Neural crest cell (in vitro differentiated cells): ENCODE data around the gene ELMO1. TPM values are rescaled to one million over a fixed set of nuclear protein-coding genes. Genes with fewer than 3 reads are reported as not detected.

ENCODE experiments used
- DNase-seq: peaks from one replicate; pipeline ENCODE4 v3.0.0; 2021; ENCODE audit warnings: low read depth, mixed read lengths, low spot score
- H3K27ac Mint-ChIP-seq: one replicate; pipeline ENCODE4 v1.8.0; 2021; ENCODE audit warnings: mild to moderate bottlenecking, mixed read lengths; ENCODE audit not compliant: unreplicated experiment
- H3K27me3 Mint-ChIP-seq: 2 replicates; pipeline ENCODE4 v1.8.0; 2021; ENCODE audit warnings: low read depth, mild to moderate bottlenecking, mixed read lengths
- H3K36me3 Mint-ChIP-seq: 2 replicates; pipeline ENCODE4 v1.8.0; 2021; ENCODE audit warnings: low read depth, mild to moderate bottlenecking, mixed read lengths
- H3K4me1 Mint-ChIP-seq: 2 replicates; pipeline ENCODE4 v1.8.0; 2021; ENCODE audit warnings: mixed read lengths
- H3K4me3 Mint-ChIP-seq: one replicate; pipeline ENCODE4 v1.8.0; 2021; ENCODE audit warnings: mild to moderate bottlenecking, mixed read lengths
- H3K9me3 Mint-ChIP-seq: 2 replicates; pipeline ENCODE4 v1.8.0; 2021; ENCODE audit warnings: mixed read lengths
- total RNA-seq: library from RNA; stranded (reverse); gene quantifications from 2 replicates; pipeline ENCODE4 v1.2.1, GENCODE V29; 2021
- TF ChIP-seq, protein P1 (sequence below): fragments of 200-600 bp; sonication (generic); conservative IDR thresholded peaks from 2 replicates; pipeline ENCODE4 v1.5.0; 2021; ENCODE audit warnings: antibody characterized with exemption, mild to moderate bottlenecking

The ELMO1 gene
- total RNA-seq, 1 donor from 2014 or later = 7.4 TPM

DNA sequence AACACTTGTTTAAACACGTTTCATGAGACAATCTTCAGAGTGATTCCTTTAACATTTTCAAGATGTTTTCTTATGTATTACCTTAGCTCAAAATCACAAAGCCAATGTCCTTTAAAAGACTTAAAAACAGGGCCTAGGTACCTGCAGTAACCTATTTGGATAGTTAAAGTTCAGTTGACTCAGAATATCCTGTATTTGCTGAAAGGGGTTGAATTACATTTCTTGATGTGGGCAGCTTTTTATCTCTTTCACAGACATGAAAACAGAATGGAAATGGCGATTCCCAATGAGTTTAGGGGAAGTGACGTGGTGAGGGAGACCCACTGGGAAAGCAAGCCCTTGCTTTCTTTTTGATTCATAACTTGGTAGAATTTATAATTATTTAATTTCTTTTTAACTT is 400.0 kb downstream of the ELMO1 start:
- no peak overlapping the region for H3K27ac Mint-ChIP-seq
- H3K36me3 Mint-ChIP-seq = no peaks in the 10 kb centered on the region
- H3K4me1 Mint-ChIP-seq = peaks cover 15% of the 10 kb centered on the region
- no peak for DNase-seq
- TF ChIP-seq, protein P1, sequence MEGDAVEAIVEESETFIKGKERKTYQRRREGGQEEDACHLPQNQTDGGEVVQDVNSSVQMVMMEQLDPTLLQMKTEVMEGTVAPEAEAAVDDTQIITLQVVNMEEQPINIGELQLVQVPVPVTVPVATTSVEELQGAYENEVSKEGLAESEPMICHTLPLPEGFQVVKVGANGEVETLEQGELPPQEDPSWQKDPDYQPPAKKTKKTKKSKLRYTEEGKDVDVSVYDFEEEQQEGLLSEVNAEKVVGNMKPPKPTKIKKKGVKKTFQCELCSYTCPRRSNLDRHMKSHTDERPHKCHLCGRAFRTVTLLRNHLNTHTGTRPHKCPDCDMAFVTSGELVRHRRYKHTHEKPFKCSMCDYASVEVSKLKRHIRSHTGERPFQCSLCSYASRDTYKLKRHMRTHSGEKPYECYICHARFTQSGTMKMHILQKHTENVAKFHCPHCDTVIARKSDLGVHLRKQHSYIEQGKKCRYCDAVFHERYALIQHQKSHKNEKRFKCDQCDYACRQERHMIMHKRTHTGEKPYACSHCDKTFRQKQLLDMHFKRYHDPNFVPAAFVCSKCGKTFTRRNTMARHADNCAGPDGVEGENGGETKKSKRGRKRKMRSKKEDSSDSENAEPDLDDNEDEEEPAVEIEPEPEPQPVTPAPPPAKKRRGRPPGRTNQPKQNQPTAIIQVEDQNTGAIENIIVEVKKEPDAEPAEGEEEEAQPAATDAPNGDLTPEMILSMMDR = no peak
- H3K9me3 Mint-ChIP-seq = no peaks in the 10 kb centered on the region
- H3K4me3 Mint-ChIP-seq = no peak overlapping the region
- H3K27me3 Mint-ChIP-seq = no peaks in the 10 kb centered on the region

DNA sequence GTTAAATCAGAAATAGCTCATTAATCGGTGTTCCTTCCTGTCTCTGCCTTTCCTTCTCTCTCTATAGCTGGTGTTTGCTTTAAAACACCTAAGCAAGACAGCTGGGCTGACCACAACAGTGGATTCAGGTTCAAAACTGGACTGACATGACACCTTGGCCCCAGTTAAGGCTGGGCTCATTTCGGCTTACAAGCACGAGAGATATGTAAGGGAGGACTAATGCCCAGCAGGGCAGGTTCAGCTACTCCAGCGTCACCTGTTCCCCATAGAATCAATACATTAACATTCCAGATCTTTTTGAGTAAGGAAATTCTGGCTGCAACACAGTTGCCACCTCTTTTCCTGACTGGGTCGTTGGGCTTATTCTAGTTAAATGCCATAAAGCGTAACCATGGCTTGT is 401.4 kb downstream of the ELMO1 start:
- TF ChIP-seq, protein P1 = no peak
- no peaks in the 10 kb centered on the region for H3K9me3 Mint-ChIP-seq
- H3K36me3 Mint-ChIP-seq = no peaks in the 10 kb centered on the region
- H3K27ac Mint-ChIP-seq = no peak overlapping the region
- H3K27me3 Mint-ChIP-seq = no peaks in the 10 kb centered on the region
- no peak overlapping the region for H3K4me3 Mint-ChIP-seq
- DNase-seq = no peak
- H3K4me1 Mint-ChIP-seq = peaks cover 15% of the 10 kb centered on the region

DNA sequence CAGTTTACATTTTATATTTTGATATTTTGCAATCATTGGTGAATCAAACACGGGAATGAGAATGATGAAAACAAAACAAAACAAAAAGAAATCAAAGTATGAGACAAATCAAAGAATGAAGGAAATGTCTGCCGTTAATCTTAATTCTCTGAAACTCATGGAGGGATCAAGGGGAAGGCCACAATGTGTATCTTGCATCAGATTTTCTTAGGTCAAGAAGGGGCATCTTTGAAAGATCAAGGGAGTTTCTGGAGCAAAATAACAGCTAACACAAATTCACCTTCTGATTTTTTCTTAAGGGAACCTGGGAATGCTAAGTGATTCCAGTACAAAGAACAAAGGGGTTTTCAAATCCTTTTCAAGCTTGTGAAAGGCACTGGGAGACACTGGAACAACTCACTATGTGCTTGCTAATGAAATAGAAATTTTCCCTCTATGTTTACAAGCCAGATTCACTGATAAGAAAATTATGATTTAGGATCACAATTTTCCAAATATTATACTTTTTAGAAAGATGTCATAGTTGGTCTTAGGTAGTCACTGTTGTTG is 402.1 kb downstream of the ELMO1 start:
- no peaks in the 10 kb centered on the region for H3K36me3 Mint-ChIP-seq
- no peaks in the 10 kb centered on the region for H3K27me3 Mint-ChIP-seq
- TF ChIP-seq, protein P1 = no peak
- H3K27ac Mint-ChIP-seq = no peak overlapping the region
- no peak overlapping the region for H3K4me3 Mint-ChIP-seq
- no peak for DNase-seq
- H3K9me3 Mint-ChIP-seq = no peaks in the 10 kb centered on the region
- peaks cover 12% of the 10 kb centered on the region for H3K4me1 Mint-ChIP-seq

DNA sequence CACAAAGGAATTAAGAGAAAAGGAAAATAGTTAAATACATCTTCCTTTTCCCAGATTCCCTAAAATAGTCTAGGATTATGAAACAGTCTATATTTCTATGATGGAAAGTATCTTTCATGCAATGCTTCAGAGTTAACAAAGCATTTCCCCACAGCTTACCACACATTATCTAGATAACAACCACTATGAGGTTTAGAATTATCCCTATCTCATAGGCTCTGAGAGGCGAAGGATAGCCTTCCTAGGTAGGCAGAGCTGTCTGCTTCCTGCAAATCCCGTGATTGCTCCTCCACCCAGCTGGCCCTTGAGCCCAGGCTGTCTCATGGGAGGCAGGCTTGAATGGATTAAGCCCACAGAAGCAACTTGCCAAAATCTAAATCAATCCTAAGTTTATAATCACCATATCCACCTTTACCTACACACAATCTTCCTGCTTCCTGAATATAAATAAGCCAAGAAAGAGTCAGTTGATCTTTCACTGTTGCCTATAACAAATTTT is 402.9 kb downstream of the ELMO1 start:
- Mint-ChIP-seq H3K27ac (no peak overlapping the region), H3K4me3 (no peak overlapping the region), H3K9me3 (no peaks in the 10 kb centered on the region), H3K27me3 (no peaks in the 10 kb centered on the region), H3K4me1 (peaks cover 12% of the 10 kb centered on the region), H3K36me3 (no peaks in the 10 kb centered on the region)
- TF ChIP-seq, protein P1 = no peak
- DNase-seq = no peak

DNA sequence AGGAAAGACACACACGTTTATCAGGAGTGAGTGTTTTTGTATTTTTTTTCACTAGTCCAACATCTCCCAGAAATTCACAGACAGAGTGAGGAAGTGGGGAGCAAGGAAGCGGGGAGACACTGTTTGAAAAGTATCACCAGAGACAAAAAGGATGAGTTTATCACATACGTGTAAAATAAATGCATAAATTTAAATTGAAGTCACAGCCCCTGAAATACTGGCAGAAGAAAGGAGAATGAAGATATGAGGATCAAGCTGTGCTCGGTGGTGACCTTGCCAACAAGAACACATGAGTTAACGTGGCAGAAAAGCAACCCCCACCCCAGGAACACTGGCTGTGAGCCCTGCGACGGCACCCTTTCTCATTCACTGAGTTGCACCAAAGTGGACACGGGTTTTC is 407.2 kb downstream of the ELMO1 start:
- Mint-ChIP-seq H3K27me3 (no peaks in the 10 kb centered on the region), H3K4me1 (peaks cover 8% of the 10 kb centered on the region), H3K36me3 (peaks cover 2% of the 10 kb centered on the region), H3K9me3 (peaks cover 7% of the 10 kb centered on the region), H3K27ac (no peak overlapping the region), H3K4me3 (no peak overlapping the region)
- TF ChIP-seq, protein P1 = no peak
- DNase-seq = no peak
